ENCODE measurements around the gene ANKRD23. TPM values are rescaled to one million over a fixed set of nuclear protein-coding genes. Genes with fewer than 3 reads are reported as not detected.
A peak's percentile ranks its signal among the peaks of the same experiment; 100 is the strongest.

Gene ANKRD23
- total RNA-seq, 1 donor from 2014 or later: 5.7 TPM

- H3K4me3 Mint-ChIP-seq (ENCODE audit: unreplicated experiment): peak overlapping the region; percentile 88
- H3K36me3 Mint-ChIP-seq (ENCODE audit: unreplicated experiment): no peaks in the 10 kb centered on the region
- H3K27ac Mint-ChIP-seq (ENCODE audit: unreplicated experiment): peak overlapping the region; percentile 93
- H3K4me1 Mint-ChIP-seq (ENCODE audit: low read depth, unreplicated experiment): peaks cover 14% of the 10 kb centered on the region
- H3K27me3 Mint-ChIP-seq (ENCODE audit: unreplicated experiment): peaks cover 11% of the 10 kb centered on the region
- peaks cover 6% of the 10 kb centered on the region for H3K9me3 Mint-ChIP-seq (ENCODE audit: unreplicated experiment)
- TF ChIP-seq, protein P1, sequence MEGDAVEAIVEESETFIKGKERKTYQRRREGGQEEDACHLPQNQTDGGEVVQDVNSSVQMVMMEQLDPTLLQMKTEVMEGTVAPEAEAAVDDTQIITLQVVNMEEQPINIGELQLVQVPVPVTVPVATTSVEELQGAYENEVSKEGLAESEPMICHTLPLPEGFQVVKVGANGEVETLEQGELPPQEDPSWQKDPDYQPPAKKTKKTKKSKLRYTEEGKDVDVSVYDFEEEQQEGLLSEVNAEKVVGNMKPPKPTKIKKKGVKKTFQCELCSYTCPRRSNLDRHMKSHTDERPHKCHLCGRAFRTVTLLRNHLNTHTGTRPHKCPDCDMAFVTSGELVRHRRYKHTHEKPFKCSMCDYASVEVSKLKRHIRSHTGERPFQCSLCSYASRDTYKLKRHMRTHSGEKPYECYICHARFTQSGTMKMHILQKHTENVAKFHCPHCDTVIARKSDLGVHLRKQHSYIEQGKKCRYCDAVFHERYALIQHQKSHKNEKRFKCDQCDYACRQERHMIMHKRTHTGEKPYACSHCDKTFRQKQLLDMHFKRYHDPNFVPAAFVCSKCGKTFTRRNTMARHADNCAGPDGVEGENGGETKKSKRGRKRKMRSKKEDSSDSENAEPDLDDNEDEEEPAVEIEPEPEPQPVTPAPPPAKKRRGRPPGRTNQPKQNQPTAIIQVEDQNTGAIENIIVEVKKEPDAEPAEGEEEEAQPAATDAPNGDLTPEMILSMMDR (IDR thresholded peaks at IDR 0.05; ENCODE audit: partially characterized antibody, unreplicated experiment): peak; percentile 83
- DNase-seq: peak; percentile 91
These were observed 24.9 kb upstream of the ANKRD23 start for GRCh38 chr2:96868555-96869280.

DNA sequence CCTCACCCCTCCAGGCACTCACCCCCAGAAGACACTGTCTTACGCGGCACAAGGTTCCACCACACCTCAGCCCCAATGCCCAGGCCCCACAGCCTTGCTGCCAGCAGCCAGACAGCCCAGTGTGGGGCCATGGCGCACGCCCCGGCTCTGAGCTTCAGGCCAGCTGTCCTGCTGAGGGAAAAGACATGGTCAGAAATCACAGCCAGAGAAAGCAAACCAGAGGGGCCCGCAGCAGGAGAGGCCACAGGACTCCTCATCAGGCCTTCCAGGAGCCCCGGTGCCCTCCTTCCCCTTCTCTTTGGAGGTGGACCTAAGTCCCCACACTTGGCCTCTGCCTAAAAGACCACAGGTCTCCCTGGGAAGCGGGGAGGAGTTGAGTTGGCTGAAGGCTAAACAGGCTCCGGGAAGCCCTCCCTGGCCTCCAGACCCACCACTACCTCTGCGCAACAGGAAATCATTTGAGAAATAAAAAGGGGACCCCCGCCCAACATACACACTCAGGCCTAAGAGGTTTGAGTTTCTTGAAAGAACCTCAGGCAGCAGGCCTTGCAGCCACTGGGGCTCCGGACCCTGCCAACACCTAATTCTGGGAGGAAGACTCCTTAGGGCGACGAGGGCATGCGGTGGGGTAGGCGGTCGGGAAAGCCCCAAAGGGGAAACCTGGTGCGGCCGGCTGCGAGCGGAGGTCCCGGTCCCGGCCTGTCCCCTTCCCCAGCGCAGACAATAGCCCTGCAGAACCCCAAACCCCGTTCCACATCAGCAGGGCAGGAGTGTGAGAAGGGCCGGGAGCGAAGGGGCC lies 24.1 kb upstream of the ANKRD23 start:
- Mint-ChIP-seq H3K27ac (ENCODE audit: unreplicated experiment) (peak overlapping the region; percentile 93), H3K4me1 (ENCODE audit: low read depth, unreplicated experiment) (peaks cover 16% of the 10 kb centered on the region), H3K4me3 (ENCODE audit: unreplicated experiment) (peak overlapping the region; percentile 88), H3K27me3 (ENCODE audit: unreplicated experiment) (peaks cover 13% of the 10 kb centered on the region), H3K36me3 (ENCODE audit: unreplicated experiment) (no peaks in the 10 kb centered on the region), H3K9me3 (ENCODE audit: unreplicated experiment) (peaks cover 8% of the 10 kb centered on the region)
- TF ChIP-seq, protein P1 (IDR thresholded peaks at IDR 0.05; ENCODE audit: partially characterized antibody, unreplicated experiment): no peak
- DNase-seq: peak; percentile 28

- peaks cover 9% of the 10 kb centered on the region for H3K9me3 Mint-ChIP-seq (ENCODE audit: unreplicated experiment)
- peak overlapping the region; percentile 88 for H3K4me3 Mint-ChIP-seq (ENCODE audit: unreplicated experiment)
- DNase-seq: no peak
- TF ChIP-seq, protein P1 (IDR thresholded peaks at IDR 0.05; ENCODE audit: partially characterized antibody, unreplicated experiment): no peak
- peaks cover 16% of the 10 kb centered on the region for H3K4me1 Mint-ChIP-seq (ENCODE audit: low read depth, unreplicated experiment)
- no peaks in the 10 kb centered on the region for H3K36me3 Mint-ChIP-seq (ENCODE audit: unreplicated experiment)
- H3K27me3 Mint-ChIP-seq (ENCODE audit: unreplicated experiment): peaks cover 14% of the 10 kb centered on the region
- H3K27ac Mint-ChIP-seq (ENCODE audit: unreplicated experiment): peak overlapping the region; percentile 93
These were observed 23.4 kb upstream of the ANKRD23 start for GRCh38 chr2:96866986-96867755.

GRCh38 chr2:96866586-96866985 lies 22.8 kb upstream of the ANKRD23 start:
- Mint-ChIP-seq H3K4me1 (ENCODE audit: low read depth, unreplicated experiment) (peaks cover 16% of the 10 kb centered on the region), H3K27ac (ENCODE audit: unreplicated experiment) (peak overlapping the region; percentile 59), H3K36me3 (ENCODE audit: unreplicated experiment) (no peaks in the 10 kb centered on the region), H3K27me3 (ENCODE audit: unreplicated experiment) (peaks cover 14% of the 10 kb centered on the region), H3K4me3 (ENCODE audit: unreplicated experiment) (peak overlapping the region; percentile 88), H3K9me3 (ENCODE audit: unreplicated experiment) (peaks cover 10% of the 10 kb centered on the region)
- no peak for DNase-seq
- TF ChIP-seq, protein P1 (IDR thresholded peaks at IDR 0.05; ENCODE audit: partially characterized antibody, unreplicated experiment): no peak
